ENCODE measurements around the gene SBSN.

DNA sequence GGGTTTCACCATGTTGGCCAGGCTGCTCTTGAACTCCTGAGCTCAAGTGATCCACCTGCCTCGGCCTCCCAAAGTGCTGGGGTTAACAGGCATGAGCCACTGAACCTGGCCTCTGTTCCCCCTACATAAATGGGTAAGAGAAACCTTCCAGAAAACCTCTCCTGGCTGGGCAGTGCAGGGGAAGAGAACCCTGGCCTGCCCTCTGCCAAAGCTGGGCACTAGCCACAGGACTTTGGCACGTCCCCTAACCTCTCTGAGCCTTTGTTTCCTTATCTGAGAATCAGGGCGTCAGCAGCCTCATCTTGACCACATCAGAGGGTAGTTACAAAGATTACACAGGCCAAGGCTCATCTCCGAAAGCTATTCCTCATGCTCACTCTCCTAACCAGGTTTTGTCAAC, 2.2 kb downstream of the SBSN start:
- TF ChIP-seq, protein P1, sequence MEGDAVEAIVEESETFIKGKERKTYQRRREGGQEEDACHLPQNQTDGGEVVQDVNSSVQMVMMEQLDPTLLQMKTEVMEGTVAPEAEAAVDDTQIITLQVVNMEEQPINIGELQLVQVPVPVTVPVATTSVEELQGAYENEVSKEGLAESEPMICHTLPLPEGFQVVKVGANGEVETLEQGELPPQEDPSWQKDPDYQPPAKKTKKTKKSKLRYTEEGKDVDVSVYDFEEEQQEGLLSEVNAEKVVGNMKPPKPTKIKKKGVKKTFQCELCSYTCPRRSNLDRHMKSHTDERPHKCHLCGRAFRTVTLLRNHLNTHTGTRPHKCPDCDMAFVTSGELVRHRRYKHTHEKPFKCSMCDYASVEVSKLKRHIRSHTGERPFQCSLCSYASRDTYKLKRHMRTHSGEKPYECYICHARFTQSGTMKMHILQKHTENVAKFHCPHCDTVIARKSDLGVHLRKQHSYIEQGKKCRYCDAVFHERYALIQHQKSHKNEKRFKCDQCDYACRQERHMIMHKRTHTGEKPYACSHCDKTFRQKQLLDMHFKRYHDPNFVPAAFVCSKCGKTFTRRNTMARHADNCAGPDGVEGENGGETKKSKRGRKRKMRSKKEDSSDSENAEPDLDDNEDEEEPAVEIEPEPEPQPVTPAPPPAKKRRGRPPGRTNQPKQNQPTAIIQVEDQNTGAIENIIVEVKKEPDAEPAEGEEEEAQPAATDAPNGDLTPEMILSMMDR (IDR thresholded peaks at IDR 0.05) = no peak
- TF ChIP-seq POLR2A (IDR thresholded peaks at IDR 0.05) = no peak
